PFSK-1 (cell line): ENCODE data around the gene SEMA3C.

Experiments used
- FOXP2 ChIP-seq: optimal IDR thresholded peaks from 2 replicates; pipeline ENCODE3; 2011; ENCODE audit warnings: borderline replicate concordance, control low read depth, inconsistent platforms; ENCODE audit not compliant: insufficient read depth; ENCODE audit errors: extremely low read length, extremely low read depth
- POLR2AphosphoS5 ChIP-seq: IDR thresholded peaks from 2 replicates; pipeline ENCODE4 v1.6.1; 2012; ENCODE audit warnings: low read depth, mild to moderate bottlenecking, control low read depth, low read length, moderate library complexity
- REST ChIP-seq, 2 experiments: IDR thresholded peaks; 2 replicates each; pipeline versions ENCODE4 v1.6.1 to v1.8.0; 2011 to 2012; ENCODE audit warnings: low read depth in 2 of 2, low read length in 2 of 2, control low read depth in 1 of 2, inconsistent platforms in 1 of 2, mild to moderate bottlenecking in 1 of 2, moderate library complexity in 1 of 2; ENCODE audit not compliant: insufficient read depth in 1 of 2
- SIN3A ChIP-seq: IDR thresholded peaks from 2 replicates; pipeline ENCODE4 v1.6.1; 2012; ENCODE audit warnings: mild to moderate bottlenecking, low read length, moderate library complexity, borderline replicate concordance; ENCODE audit not compliant: insufficient read depth

- TF ChIP-seq REST (IDR thresholded peaks at IDR 0.05; ENCODE audit: insufficient read depth in 1 of 2, low read depth in 2 of 2, low read length in 2 of 2) (no peak), POLR2AphosphoS5 (no peak), FOXP2 (no peak), SIN3A (no peak)
Observed at GRCh38 chr7:80921130-80921529, 2.3 kb upstream of the SEMA3C start.
